Esophagus squamous epithelium (tissue), 4 donors: ENCODE measurements around the gene POLR2C.

Experiments used
- POLR2A ChIP-seq, 4 donors: fragments of 450-650 bp; IDR thresholded peaks; one replicate each; pipeline ENCODE4 v1.6.1; 2017; ENCODE audit warnings: antibody characterized with exemption in 4 of 4, mild to moderate bottlenecking in 4 of 4, moderate library complexity in 3 of 4
- TF ChIP-seq, protein P1 (sequence below), 6 experiments: fragments of 450-650 bp in 4 of 6; fragments of 200-600 bp in 2 of 6; sonication (generic) in 2 of 6; IDR thresholded peaks; one replicate each; pipeline ENCODE4 v1.5.1; 2016 to 2019; ENCODE audit warnings: antibody characterized with exemption in 6 of 6, mild to moderate bottlenecking in 4 of 6, moderate library complexity in 4 of 6

DNA sequence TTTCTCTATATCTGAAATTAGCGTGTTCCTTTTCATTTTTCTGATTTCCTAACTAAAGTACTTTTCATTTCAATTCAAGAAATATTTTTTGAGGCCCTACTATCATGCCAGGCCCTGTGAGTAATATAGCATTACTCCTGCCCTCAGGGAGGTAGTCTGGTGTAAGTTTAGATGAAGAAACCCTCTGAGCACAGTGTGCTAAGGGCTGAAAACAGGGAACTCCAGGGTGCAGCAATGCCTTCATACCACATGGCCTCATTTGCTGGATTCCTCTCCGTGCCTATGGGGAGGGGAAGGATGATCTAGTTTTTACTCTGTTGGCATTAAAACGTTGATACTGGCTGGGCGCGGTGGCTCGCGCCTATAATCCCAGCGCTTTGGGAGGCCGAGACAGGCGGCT, 10.5 kb upstream of the POLR2C start:
- TF ChIP-seq, protein P1, sequence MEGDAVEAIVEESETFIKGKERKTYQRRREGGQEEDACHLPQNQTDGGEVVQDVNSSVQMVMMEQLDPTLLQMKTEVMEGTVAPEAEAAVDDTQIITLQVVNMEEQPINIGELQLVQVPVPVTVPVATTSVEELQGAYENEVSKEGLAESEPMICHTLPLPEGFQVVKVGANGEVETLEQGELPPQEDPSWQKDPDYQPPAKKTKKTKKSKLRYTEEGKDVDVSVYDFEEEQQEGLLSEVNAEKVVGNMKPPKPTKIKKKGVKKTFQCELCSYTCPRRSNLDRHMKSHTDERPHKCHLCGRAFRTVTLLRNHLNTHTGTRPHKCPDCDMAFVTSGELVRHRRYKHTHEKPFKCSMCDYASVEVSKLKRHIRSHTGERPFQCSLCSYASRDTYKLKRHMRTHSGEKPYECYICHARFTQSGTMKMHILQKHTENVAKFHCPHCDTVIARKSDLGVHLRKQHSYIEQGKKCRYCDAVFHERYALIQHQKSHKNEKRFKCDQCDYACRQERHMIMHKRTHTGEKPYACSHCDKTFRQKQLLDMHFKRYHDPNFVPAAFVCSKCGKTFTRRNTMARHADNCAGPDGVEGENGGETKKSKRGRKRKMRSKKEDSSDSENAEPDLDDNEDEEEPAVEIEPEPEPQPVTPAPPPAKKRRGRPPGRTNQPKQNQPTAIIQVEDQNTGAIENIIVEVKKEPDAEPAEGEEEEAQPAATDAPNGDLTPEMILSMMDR (IDR thresholded peaks at IDR 0.05): no peak
- TF ChIP-seq POLR2A (IDR thresholded peaks at IDR 0.05): no peak
